Neural progenitor cell (in vitro differentiated cells): Measurements from ENCODE around the gene MAML3. TPM values are rescaled to one million over a fixed set of nuclear protein-coding genes. Genes with fewer than 3 reads are reported as not detected.

Source experiments
- DNase-seq: peaks from one replicate; pipeline ENCODE4 v3.0.0-alpha.2; 2016; ENCODE audit warnings: low spot score
- H2AFZ ChIP-seq: fragments of 200-600 bp; sonication (generic); replicated peaks from 2 replicates; pipeline ENCODE4 v1.6.1; 2016; ENCODE audit warnings: antibody characterized with exemption
- H3F3A ChIP-seq: fragments of 200-600 bp; sonication (generic); 2 replicates; pipeline ENCODE4 v1.6.1; 2016; ENCODE audit warnings: antibody characterized with exemption, low read depth
- H3K27ac ChIP-seq: fragments of 200-600 bp; sonication (generic); 2 replicates; pipeline ENCODE4 v1.5.1; 2016; ENCODE audit warnings: mild to moderate bottlenecking
- H3K27me3 ChIP-seq: fragments of 200-600 bp; sonication (generic); 2 replicates; pipeline ENCODE4 v1.6.1; 2016; ENCODE audit warnings: mild to moderate bottlenecking, moderate library complexity
- H3K36me3 ChIP-seq: fragments of 200-600 bp; sonication (generic); 2 replicates; pipeline ENCODE4 v1.5.1; 2016
- H3K4me1 ChIP-seq: fragments of 200-600 bp; sonication (generic); 2 replicates; pipeline ENCODE4 v1.6.1; 2016; ENCODE audit warnings: mixed run types
- H3K4me2 ChIP-seq: fragments of 200-600 bp; sonication (generic); 2 replicates; pipeline ENCODE4 v1.6.1; 2016
- H3K4me3 ChIP-seq: fragments of 200-600 bp; sonication (generic); 2 replicates; pipeline ENCODE4 v1.5.1; 2016
- H3K79me2 ChIP-seq: fragments of 200-600 bp; sonication (generic); 2 replicates; pipeline ENCODE4 v1.6.1; 2016; ENCODE audit warnings: low read depth
- H3K9ac ChIP-seq: fragments of 200-600 bp; sonication (generic); 2 replicates; pipeline ENCODE4 v1.6.1; 2016
- H3K9me3 ChIP-seq: fragments of 200-600 bp; sonication (generic); 2 replicates; pipeline ENCODE4 v1.5.1; 2016; ENCODE audit warnings: low read depth
- H4K20me1 ChIP-seq: fragments of 200-600 bp; sonication (generic); 2 replicates; pipeline ENCODE4 v1.6.1; 2016; ENCODE audit warnings: low read depth
- H3K27ac Mint-ChIP-seq: 3 replicates; pipeline ENCODE4 v1.8.0; 2021; ENCODE audit warnings: mixed read lengths
- H3K27me3 Mint-ChIP-seq: 2 replicates; pipeline ENCODE4 v1.8.0; 2022; ENCODE audit warnings: low read depth, mild to moderate bottlenecking, inconsistent platforms, moderate library complexity, mixed read lengths; ENCODE audit not compliant: insufficient read depth
- H3K36me3 Mint-ChIP-seq: 3 replicates; pipeline ENCODE4 v1.8.0; 2021; ENCODE audit warnings: mixed read lengths
- H3K4me1 Mint-ChIP-seq: 3 replicates; pipeline ENCODE4 v1.8.0; 2021; ENCODE audit warnings: mixed read lengths
- H3K4me3 Mint-ChIP-seq: 3 replicates; pipeline ENCODE4 v1.8.0; 2021; ENCODE audit warnings: mild to moderate bottlenecking, moderate library complexity, mixed read lengths
- H3K9me3 Mint-ChIP-seq: 3 replicates; pipeline ENCODE4 v1.8.0; 2020; ENCODE audit warnings: mixed read lengths
- CTCF ChIP-seq: fragments of 200-600 bp; sonication (generic); IDR thresholded peaks from 2 replicates; pipeline ENCODE4 v1.5.1; 2017; ENCODE audit warnings: antibody characterized with exemption, mild to moderate bottlenecking
- EZH2 ChIP-seq: fragments of 200-600 bp; sonication (generic); IDR thresholded peaks from 2 replicates; pipeline ENCODE4 v1.6.1; 2017; ENCODE audit warnings: antibody characterized with exemption, mild to moderate bottlenecking, moderate library complexity
- EZH2phosphoT487 ChIP-seq: fragments of 200-600 bp; sonication (generic); IDR thresholded peaks from 2 replicates; pipeline ENCODE4 v1.6.1; 2017; ENCODE audit warnings: antibody characterized with exemption
- total RNA-seq: library from RNA; depleted of rRNA; stranded (reverse); fragments of >200 nt; gene quantifications from 2 replicates; pipeline ENCODE4 v1.2.3, GENCODE V29; 2015; ENCODE audit warnings: low replicate concordance

MAML3 gene
- total RNA-seq, 1 donor from 2014 or later = 14.4 TPM

- TF ChIP-seq CTCF (no peak), EZH2 (no peak), EZH2phosphoT487 (no peak)
- Histone ChIP-seq H3K36me3 (no peaks in the 10 kb centered on the region), H3K9ac (no peak overlapping the region), H3K4me2 (no peak overlapping the region), H2AFZ (no peak overlapping the region), H3K27me3 (no peaks in the 10 kb centered on the region), H4K20me1 (no peaks in the 10 kb centered on the region), H3K9me3 (no peaks in the 10 kb centered on the region), H3K79me2 (no peaks in the 10 kb centered on the region), H3K4me1 (peaks cover 2% of the 10 kb centered on the region), H3F3A (no peaks in the 10 kb centered on the region), H3K4me3 (no peak overlapping the region), H3K27ac (no peak overlapping the region)
- peaks cover 11% of the 10 kb centered on the region for H3K36me3 Mint-ChIP-seq
- H3K27me3 Mint-ChIP-seq = no peaks in the 10 kb centered on the region
- H3K27ac Mint-ChIP-seq = no peak overlapping the region
- H3K4me1 Mint-ChIP-seq = peaks cover 6% of the 10 kb centered on the region
- H3K9me3 Mint-ChIP-seq = no peaks in the 10 kb centered on the region
- no peak overlapping the region for H3K4me3 Mint-ChIP-seq
- no peak for DNase-seq
Measured at GRCh38 chr4:139893801-139894200, 260.2 kb downstream of the MAML3 start.

GRCh38 chr4:139892973-139893736 lies 260.8 kb downstream of the MAML3 start:
- H3K27ac ChIP-seq = no peak overlapping the region

GRCh38 chr4:139890816-139891215 lies 263.2 kb downstream of the MAML3 start:
- H3K27me3 Mint-ChIP-seq = no peaks in the 10 kb centered on the region
- Histone ChIP-seq H3K9me3 (no peaks in the 10 kb centered on the region), H3K36me3 (no peaks in the 10 kb centered on the region), H3K27ac (no peak overlapping the region), H3K27me3 (no peaks in the 10 kb centered on the region), H3K79me2 (peaks cover 5% of the 10 kb centered on the region), H4K20me1 (no peaks in the 10 kb centered on the region), H3K4me1 (peaks cover 31% of the 10 kb centered on the region), H3K4me3 (no peak overlapping the region), H3K4me2 (no peak overlapping the region), H3K9ac (no peak overlapping the region), H2AFZ (no peak overlapping the region), H3F3A (no peaks in the 10 kb centered on the region)
- H3K36me3 Mint-ChIP-seq = peaks cover 11% of the 10 kb centered on the region
- H3K4me3 Mint-ChIP-seq = no peak overlapping the region
- no peak for DNase-seq
- H3K4me1 Mint-ChIP-seq = peaks cover 25% of the 10 kb centered on the region
- H3K9me3 Mint-ChIP-seq = no peaks in the 10 kb centered on the region
- TF ChIP-seq EZH2phosphoT487 (no peak), EZH2 (no peak), CTCF (no peak)
- H3K27ac Mint-ChIP-seq = no peak overlapping the region

More at GRCh38 chr4:139892973-139893736, 260.8 kb downstream of the MAML3 start:
- Histone ChIP-seq H3K9me3 (no peaks in the 10 kb centered on the region), H3K79me2 (no peaks in the 10 kb centered on the region), H3K27me3 (no peaks in the 10 kb centered on the region), H3K4me1 (peaks cover 8% of the 10 kb centered on the region), H4K20me1 (no peaks in the 10 kb centered on the region), H2AFZ (no peak overlapping the region), H3F3A (no peaks in the 10 kb centered on the region), H3K4me2 (no peak overlapping the region), H3K9ac (no peak overlapping the region), H3K36me3 (no peaks in the 10 kb centered on the region), H3K4me3 (no peak overlapping the region)
- no peaks in the 10 kb centered on the region for H3K27me3 Mint-ChIP-seq
- no peak overlapping the region for H3K27ac Mint-ChIP-seq
- H3K9me3 Mint-ChIP-seq = no peaks in the 10 kb centered on the region
- peaks cover 10% of the 10 kb centered on the region for H3K4me1 Mint-ChIP-seq
- no peak overlapping the region for H3K4me3 Mint-ChIP-seq
- DNase-seq = no peak
- H3K36me3 Mint-ChIP-seq = peaks cover 11% of the 10 kb centered on the region
- no peak for TF ChIP-seq EZH2phosphoT487
- TF ChIP-seq CTCF = no peak
- no peak for TF ChIP-seq EZH2
